PFSK-1 (cell line): ENCODE results near the gene HOXA5.

ENCODE experiments used
- FOXP2 ChIP-seq: optimal IDR thresholded peaks from 2 replicates; pipeline ENCODE3; 2011; ENCODE audit warnings: borderline replicate concordance, control low read depth, inconsistent platforms; ENCODE audit not compliant: insufficient read depth; ENCODE audit errors: extremely low read length, extremely low read depth
- POLR2AphosphoS5 ChIP-seq: IDR thresholded peaks from 2 replicates; pipeline ENCODE4 v1.6.1; 2012; ENCODE audit warnings: low read depth, mild to moderate bottlenecking, control low read depth, low read length, moderate library complexity
- SIN3A ChIP-seq: IDR thresholded peaks from 2 replicates; pipeline ENCODE4 v1.6.1; 2012; ENCODE audit warnings: mild to moderate bottlenecking, low read length, moderate library complexity, borderline replicate concordance; ENCODE audit not compliant: insufficient read depth
- TAF1 ChIP-seq: IDR thresholded peaks from 2 replicates; pipeline ENCODE4 v1.6.1; 2012; ENCODE audit warnings: low read length, control low read depth, borderline replicate concordance; ENCODE audit not compliant: insufficient read depth
- TF ChIP-seq, protein P1 (sequence below), 2 experiments: IDR thresholded peaks; 2 replicates each; pipeline versions ENCODE4 v1.6.1 to v1.8.0; 2011 to 2012; ENCODE audit warnings: low read depth in 2 of 2, low read length in 2 of 2, control low read depth in 1 of 2, inconsistent platforms in 1 of 2, mild to moderate bottlenecking in 1 of 2, moderate library complexity in 1 of 2; ENCODE audit not compliant: insufficient read depth in 1 of 2

DNA sequence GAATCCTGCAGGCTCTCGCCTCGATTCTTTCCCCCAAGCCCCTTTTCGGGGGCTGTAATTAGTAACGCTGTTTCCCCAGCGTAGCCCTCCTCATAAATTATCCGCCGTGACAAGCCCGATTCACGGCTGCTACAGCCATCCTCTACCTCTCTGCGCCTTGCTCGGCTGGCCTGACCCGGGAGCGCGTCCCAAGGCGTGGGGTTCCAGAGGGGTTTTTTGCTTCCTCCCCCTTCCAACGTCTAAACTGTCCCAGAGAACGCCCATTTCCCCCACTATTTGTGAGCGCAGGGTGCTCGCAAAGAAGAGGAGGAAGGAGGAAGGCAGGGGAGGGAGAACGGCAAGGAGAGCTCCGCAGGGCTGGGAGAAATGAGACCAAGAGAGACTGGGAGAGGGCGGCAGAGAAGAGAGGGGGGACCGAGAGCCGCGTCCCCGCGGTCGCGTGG lies 880 bp downstream of the HOXA5 start:
- TF ChIP-seq POLR2AphosphoS5 (no peak), TAF1 (no peak), SIN3A (no peak), FOXP2 (no peak)
- TF ChIP-seq, protein P1, sequence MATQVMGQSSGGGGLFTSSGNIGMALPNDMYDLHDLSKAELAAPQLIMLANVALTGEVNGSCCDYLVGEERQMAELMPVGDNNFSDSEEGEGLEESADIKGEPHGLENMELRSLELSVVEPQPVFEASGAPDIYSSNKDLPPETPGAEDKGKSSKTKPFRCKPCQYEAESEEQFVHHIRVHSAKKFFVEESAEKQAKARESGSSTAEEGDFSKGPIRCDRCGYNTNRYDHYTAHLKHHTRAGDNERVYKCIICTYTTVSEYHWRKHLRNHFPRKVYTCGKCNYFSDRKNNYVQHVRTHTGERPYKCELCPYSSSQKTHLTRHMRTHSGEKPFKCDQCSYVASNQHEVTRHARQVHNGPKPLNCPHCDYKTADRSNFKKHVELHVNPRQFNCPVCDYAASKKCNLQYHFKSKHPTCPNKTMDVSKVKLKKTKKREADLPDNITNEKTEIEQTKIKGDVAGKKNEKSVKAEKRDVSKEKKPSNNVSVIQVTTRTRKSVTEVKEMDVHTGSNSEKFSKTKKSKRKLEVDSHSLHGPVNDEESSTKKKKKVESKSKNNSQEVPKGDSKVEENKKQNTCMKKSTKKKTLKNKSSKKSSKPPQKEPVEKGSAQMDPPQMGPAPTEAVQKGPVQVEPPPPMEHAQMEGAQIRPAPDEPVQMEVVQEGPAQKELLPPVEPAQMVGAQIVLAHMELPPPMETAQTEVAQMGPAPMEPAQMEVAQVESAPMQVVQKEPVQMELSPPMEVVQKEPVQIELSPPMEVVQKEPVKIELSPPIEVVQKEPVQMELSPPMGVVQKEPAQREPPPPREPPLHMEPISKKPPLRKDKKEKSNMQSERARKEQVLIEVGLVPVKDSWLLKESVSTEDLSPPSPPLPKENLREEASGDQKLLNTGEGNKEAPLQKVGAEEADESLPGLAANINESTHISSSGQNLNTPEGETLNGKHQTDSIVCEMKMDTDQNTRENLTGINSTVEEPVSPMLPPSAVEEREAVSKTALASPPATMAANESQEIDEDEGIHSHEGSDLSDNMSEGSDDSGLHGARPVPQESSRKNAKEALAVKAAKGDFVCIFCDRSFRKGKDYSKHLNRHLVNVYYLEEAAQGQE (IDR thresholded peaks at IDR 0.05; ENCODE audit: insufficient read depth in 1 of 2, low read depth in 2 of 2, low read length in 2 of 2): no peak
